Stimulated activated CD8-positive, alpha-beta memory T cell treated with anti-CD3 and anti-CD28 coated beads, Interleukin-7, amount 100 ng/mL, for 1 hour (primary cell): ENCODE results near the gene DIRAS3.
"Not testable (repeated sequence)": the region's sequence is repeated elsewhere in the genome, so short reads cannot be mapped to it uniquely, and the experiment has no call there.

Experiments used
- DNase-seq, 2 donors: peaks; one replicate each; pipeline ENCODE4 v3.0.0-alpha.2; 2020; ENCODE audit warnings: low read depth in 2 of 2

DIRAS3 gene

GRCh38 chr1:68049941-68050878, at the start of gene DIRAS3:
DIRAS3 (minus strand) TSS chr1:68050627; CDS start chr1:68047297, 3,330 bp downstream.
- no peak for DNase-seq

- no peak for DNase-seq
Observed at GRCh38 chr1:68093737-68094136, 43.3 kb upstream of the DIRAS3 start.

GRCh38 chr1:68087184-68087583, 36.8 kb upstream of the DIRAS3 start:
- DNase-seq, result no peak

- DNase-seq, result no peak
Observed at GRCh38 chr1:68085752-68086151, 35.3 kb upstream of the DIRAS3 start.

- DNase-seq, result no peak
Observed at GRCh38 chr1:68083686-68084085, 33.3 kb upstream of the DIRAS3 start.

- no peak for DNase-seq
Observed at GRCh38 chr1:68081775-68082283, 31.4 kb upstream of the DIRAS3 start.

GRCh38 chr1:68078647-68079046, 28.2 kb upstream of the DIRAS3 start:
- no peak for DNase-seq

GRCh38 chr1:68074472-68074871, 24.0 kb upstream of the DIRAS3 start:
- DNase-seq, result no peak

GRCh38 chr1:68065766-68066165, 15.3 kb upstream of the DIRAS3 start:
- DNase-seq, result no peak

GRCh38 chr1:68058053-68058452, 7.6 kb upstream of the DIRAS3 start:
- not testable (repeated sequence) for DNase-seq

- DNase-seq, result no peak
Observed at GRCh38 chr1:68057564-68057963, 7.1 kb upstream of the DIRAS3 start.

- no peak for DNase-seq
Observed at GRCh38 chr1:68057050-68057449, 6.6 kb upstream of the DIRAS3 start.

GRCh38 chr1:68051475-68051874, 1.0 kb upstream of the DIRAS3 start:
- no peak for DNase-seq

GRCh38 chr1:68047659-68048026, 2.8 kb downstream of the DIRAS3 start:
- no peak for DNase-seq

- no peak for DNase-seq
Observed at GRCh38 chr1:68046885-68047658, 3.4 kb downstream of the DIRAS3 start.

GRCh38 chr1:68046423-68046822, 4.0 kb downstream of the DIRAS3 start:
- no peak for DNase-seq

GRCh38 chr1:68045511-68046180, 4.8 kb downstream of the DIRAS3 start:
- no peak for DNase-seq

GRCh38 chr1:68043443-68044090, 6.9 kb downstream of the DIRAS3 start:
- no peak for DNase-seq

- no peak for DNase-seq
Observed at GRCh38 chr1:68036946-68037345, 13.5 kb downstream of the DIRAS3 start.

GRCh38 chr1:68029444-68029843, 21.0 kb downstream of the DIRAS3 start:
- DNase-seq, result no peak

GRCh38 chr1:68028566-68028965, 21.9 kb downstream of the DIRAS3 start:
- no peak for DNase-seq
